T-helper 17 cell (primary cell): ENCODE results near the gene CD72. TPM values are rescaled to one million over a fixed set of nuclear protein-coding genes. Genes with fewer than 3 reads are reported as not detected.
A peak's percentile ranks its signal among the peaks of the same experiment; 100 is the strongest.
"Not testable (repeated sequence)": the region's sequence is repeated elsewhere in the genome, so short reads cannot be mapped to it uniquely, and the experiment has no call there.

ENCODE experiments used
- ATAC-seq: fragments of 150-1000 bp; cut with Tn5 transposase; 2 replicates; pipeline ENCODE4 v1.10.0; 2021; ENCODE audit warnings: mild to moderate bottlenecking, moderate library complexity
- DNase-seq, 3 donors: peaks; one replicate each; pipeline versions ENCODE4 v3.0.0 to v3.0.0-alpha.2; 2020 to 2021
- H3K9me3 ChIP-seq: one replicate; pipeline ENCODE4 v1.7.0; 2013; ENCODE audit warnings: low read length, mild to moderate bottlenecking; ENCODE audit not compliant: control insufficient read depth, poor library complexity, severe bottlenecking
- H3K27ac Mint-ChIP-seq: one replicate; pipeline ENCODE4 v1.8.0; 2022; ENCODE audit warnings: mild to moderate bottlenecking, moderate library complexity, mixed read lengths
- H3K27me3 Mint-ChIP-seq: one replicate; pipeline ENCODE4 v1.8.0; 2022; ENCODE audit warnings: mixed read lengths
- H3K36me3 Mint-ChIP-seq: one replicate; pipeline ENCODE4 v1.8.0; 2022; ENCODE audit warnings: low read depth, mixed read lengths
- H3K4me1 Mint-ChIP-seq: one replicate; pipeline ENCODE4 v1.8.0; 2022; ENCODE audit warnings: mild to moderate bottlenecking, mixed read lengths
- H3K4me3 Mint-ChIP-seq: one replicate; pipeline ENCODE4 v1.8.0; 2022; ENCODE audit warnings: mild to moderate bottlenecking, moderate library complexity, mixed read lengths
- total RNA-seq, 4 donors: library from RNA in 2 of 4; stranded (reverse) in 2 of 4; gene quantifications; one replicate each; pipeline ENCODE4 v1.2.3 and lab custom pipeline; 2022 to 2026

CD72 gene
- total RNA-seq, 2 donors from 2014 or later = 3.5 to 8.1 TPM

DNA sequence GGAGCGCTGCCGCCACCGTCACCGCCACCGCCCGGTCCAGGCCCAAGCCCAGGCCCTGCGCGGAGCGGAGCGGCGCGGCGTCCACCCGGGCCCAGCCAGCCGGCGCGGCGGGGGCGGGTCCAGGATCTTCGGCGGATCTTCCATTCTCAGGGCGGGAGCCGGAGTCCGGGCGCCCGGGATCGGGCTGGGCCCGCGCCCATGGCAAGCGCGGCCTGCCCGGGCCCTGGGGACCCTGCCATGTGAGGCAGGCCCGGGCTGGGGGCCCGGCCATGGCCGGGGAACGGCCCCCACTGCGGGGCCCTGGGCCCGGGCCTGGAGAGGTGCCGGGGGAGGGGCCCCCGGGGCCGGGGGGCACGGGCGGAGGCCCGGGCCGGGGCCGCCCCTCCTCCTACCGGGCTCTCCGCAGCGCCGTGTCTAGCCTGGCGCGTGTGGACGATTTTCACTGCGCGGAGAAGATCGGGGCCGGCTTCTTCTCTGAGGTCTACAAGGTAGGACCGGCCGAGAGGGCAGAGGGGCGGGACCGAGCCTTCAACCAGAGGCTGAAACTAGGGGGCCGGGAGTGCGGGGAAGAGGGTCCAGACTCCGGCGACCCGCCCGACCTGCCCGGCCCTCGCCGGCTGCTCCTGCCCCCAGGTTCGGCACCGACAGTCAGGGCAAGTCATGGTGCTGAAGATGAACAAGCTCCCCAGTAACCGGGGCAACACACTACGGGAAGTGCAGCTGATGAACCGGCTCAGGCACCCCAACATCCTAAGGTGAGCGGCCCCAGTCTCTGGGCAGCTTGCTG is 12.7 kb downstream of the CD72 start:
- H3K9me3 ChIP-seq = no peaks in the 10 kb centered on the region
- no peak for ATAC-seq
- peak overlapping the region; percentile 85 for H3K4me3 Mint-ChIP-seq
- no peaks in the 10 kb centered on the region for H3K27me3 Mint-ChIP-seq
- H3K4me1 Mint-ChIP-seq = peaks cover 31% of the 10 kb centered on the region
- no peak overlapping the region for H3K27ac Mint-ChIP-seq
- H3K36me3 Mint-ChIP-seq = peaks cover 5% of the 10 kb centered on the region
- peak in 2 of 3 donors; percentile 20 to 31 for DNase-seq

DNA sequence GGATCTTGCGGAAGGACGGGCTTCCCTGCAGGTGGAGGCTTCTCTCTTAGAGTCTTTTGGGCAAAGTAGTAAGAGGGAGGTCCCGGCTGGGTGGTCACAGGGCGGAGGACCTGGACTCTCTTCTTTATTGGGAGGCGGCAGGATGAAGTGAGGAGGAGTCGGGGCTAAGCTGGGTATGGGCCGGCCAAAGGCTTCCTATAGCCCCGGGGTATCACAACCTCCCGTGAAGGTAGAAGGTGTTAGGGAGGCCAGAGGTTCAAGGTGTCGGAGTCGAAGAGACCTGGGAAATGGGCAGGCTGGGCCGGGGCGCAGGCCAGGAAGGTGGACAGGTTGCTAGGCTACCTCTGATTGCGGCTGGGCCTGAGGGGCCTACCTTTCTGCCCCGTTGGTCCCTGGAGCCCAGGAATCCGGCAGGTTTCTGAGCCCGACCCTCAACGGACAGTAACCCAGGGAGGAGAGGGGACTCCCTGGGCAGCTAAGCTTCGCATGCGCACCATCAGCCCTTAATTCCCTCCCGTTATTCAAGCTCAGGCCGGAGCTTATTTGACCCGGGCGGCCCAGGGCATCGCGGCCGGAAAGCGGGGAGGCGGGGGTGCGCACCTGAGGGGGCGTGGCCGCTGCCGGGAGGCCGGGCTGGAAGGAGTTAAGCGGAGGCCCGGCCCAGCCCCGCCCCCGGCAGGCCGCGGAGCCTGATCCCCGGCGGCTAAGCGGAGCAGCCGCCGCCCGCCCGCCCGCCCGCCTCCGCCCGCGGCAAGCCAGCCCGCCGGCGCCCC is 13.4 kb downstream of the CD72 start, which contains the start of gene TESK1:
Gene TESK1, plus strand, starts transcription at position 685 of the 773 bp plus-strand sequence. CDS start 358 bp downstream, outside the sequence.
- DNase-seq (peak; percentile 74 to 85 (median 78)), ATAC-seq (peak; percentile 41)
- Mint-ChIP-seq H3K27me3 (no peaks in the 10 kb centered on the region), H3K36me3 (peaks cover 5% of the 10 kb centered on the region), H3K4me3 (peak within 1 kb of the TSS; percentile 100), H3K4me1 (peaks cover 30% of the 10 kb centered on the region), H3K27ac (peak within 1 kb of the TSS; percentile 99)
- no peaks in the 10 kb centered on the region for H3K9me3 ChIP-seq

DNA sequence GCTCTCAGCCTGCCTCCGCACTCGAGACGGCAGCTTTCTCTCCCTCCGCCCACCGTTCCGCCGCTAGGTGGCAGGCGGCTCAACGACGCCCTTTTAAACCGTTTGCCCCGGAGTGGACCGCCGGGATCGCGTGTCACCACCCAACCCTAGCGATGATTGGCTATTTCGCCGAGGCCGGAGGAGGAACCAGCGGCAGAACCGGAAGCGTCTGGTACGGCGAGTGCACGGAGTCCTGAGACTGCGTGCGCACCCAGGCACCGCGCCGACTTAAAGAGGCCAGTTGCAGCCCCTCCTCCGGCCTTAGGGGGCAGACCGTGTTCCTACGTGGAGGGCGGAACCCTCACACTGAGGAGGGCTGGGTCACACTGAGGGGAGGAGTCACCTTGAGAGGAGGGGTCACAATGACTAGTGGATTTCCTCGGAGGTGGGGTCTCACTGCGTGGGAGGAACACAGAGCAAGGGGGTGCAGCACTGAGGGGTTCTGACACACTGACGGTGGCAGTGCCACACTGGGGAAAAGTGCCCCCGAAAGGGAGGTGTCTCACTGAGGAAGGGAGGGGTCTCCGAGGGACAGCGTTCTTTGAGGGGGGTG is 14.1 kb downstream of the CD72 start:
- DNase-seq = peak; percentile 98 to 99 (median 99)
- peak; percentile 91 for ATAC-seq
- peak overlapping the region; percentile 99 for H3K27ac Mint-ChIP-seq
- no peaks in the 10 kb centered on the region for H3K27me3 Mint-ChIP-seq
- H3K4me1 Mint-ChIP-seq = peaks cover 30% of the 10 kb centered on the region
- peaks cover 5% of the 10 kb centered on the region for H3K36me3 Mint-ChIP-seq
- no peaks in the 10 kb centered on the region for H3K9me3 ChIP-seq
- H3K4me3 Mint-ChIP-seq = peak overlapping the region; percentile 100

DNA sequence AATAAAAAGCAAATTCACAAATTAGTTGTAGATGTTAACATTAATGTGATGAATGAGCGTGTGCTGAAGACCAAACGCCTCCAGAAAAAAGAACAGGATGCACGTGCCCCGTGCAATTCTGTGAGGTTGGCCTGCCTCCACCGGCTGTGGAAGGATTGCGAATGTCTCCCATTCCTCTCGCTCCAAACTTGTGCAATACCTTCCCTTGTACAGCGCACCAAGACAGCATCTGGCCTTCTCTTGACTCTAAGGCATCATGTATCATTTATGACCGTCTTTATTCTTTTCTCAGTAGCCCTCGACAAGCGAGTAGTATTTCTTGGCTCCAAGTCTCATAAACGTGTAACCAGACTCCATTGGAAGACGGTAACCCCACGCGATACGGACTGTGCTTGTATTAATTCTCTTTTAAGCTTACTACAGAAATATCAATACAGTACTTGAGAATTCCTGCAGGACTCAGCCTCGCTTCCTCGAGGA is 14.7 kb downstream of the CD72 start:
- Mint-ChIP-seq H3K4me3 (peak overlapping the region; percentile 100), H3K27ac (peak overlapping the region; percentile 99), H3K36me3 (peaks cover 5% of the 10 kb centered on the region), H3K4me1 (peaks cover 30% of the 10 kb centered on the region), H3K27me3 (no peaks in the 10 kb centered on the region)
- ATAC-seq = no peak
- DNase-seq = no peak
- no peaks in the 10 kb centered on the region for H3K9me3 ChIP-seq

DNA sequence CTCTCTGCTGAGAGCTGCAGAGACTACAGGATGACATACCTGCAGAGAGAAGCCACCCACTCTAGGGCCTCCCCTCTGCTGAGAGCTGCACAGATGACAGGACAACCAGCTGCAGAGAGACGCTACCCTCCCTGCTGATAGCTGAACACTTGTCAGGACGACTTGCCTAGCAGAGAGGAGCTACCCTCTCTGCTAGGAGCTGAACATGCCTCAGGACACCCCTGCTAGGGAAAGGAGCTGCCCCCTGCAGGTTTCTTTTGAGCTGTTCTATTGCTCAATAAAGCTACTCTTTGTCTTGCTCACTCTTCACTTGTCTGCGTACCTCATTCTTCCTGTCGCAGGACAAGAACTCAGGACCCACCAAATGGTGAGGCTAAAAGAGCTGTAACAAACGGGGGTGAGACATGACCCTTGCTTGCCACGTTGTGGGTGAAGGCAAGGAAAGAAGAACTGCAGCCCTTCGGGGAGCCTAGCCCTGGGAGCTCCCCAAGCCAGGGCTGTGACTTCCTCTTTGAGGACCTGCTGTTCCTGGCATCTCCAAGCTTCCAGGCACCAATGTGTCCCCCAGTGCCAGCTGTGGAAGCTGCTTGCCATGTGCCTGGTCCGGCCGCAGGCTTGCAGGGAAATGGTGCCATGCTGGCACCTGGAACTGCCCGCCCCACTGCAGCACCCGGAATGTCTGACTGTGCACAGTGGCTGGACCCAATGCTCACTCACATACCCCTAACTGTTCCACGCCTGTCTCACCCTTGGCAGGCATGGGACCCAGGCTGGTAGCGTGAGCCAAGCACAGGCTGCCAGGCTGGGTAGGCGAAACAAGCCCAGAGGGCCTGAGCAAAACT is 18.2 kb downstream of the CD72 start:
- H3K4me1 Mint-ChIP-seq = peaks cover 18% of the 10 kb centered on the region
- no peak overlapping the region for H3K27ac Mint-ChIP-seq
- DNase-seq = no peak
- no peaks in the 10 kb centered on the region for H3K27me3 Mint-ChIP-seq
- ATAC-seq = no peak
- H3K36me3 Mint-ChIP-seq = peaks cover 9% of the 10 kb centered on the region
- no peak overlapping the region for H3K4me3 Mint-ChIP-seq
- H3K9me3 ChIP-seq = no peaks in the 10 kb centered on the region

DNA sequence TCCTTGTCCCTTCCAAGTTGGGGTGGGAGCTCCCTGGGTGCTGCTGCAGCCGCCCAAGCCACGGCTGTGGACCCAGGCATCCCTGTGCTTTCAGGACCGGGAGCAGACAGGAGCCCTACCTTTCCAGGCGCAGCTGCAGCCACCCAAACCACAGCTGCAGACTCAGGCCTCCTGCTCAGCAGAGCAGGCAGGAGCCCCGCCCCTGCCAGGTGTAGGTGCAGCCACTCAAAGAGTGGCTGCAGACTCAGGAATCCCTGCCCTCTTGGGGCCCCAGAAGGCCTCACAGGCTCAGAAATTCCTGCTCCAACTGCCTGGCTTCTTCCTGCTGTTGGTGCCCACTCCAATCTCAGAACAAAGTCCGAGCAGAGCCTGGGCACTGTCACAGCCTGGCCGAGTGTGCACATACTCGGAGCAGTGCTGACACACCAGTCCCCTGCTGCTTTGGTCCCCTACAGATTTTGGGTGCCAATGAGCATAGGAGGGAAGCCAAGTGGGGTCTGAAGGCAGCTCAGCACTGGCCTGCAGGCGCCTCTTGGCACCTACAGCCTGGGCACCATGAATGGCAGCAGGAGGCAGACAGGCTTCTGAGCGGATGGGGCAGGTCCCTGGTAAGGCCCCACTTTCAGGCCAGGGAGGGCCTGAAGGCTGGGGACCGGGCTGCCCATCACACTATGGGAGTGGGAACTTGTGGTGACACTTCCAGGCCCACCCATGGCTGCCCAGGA is 19.2 kb downstream of the CD72 start:
- Mint-ChIP-seq H3K36me3 (peaks cover 6% of the 10 kb centered on the region), H3K27ac (no peak overlapping the region), H3K27me3 (no peaks in the 10 kb centered on the region), H3K4me1 (peaks cover 12% of the 10 kb centered on the region), H3K4me3 (no peak overlapping the region)
- ATAC-seq = no peak
- DNase-seq = no peak
- H3K9me3 ChIP-seq = no peaks in the 10 kb centered on the region

DNA sequence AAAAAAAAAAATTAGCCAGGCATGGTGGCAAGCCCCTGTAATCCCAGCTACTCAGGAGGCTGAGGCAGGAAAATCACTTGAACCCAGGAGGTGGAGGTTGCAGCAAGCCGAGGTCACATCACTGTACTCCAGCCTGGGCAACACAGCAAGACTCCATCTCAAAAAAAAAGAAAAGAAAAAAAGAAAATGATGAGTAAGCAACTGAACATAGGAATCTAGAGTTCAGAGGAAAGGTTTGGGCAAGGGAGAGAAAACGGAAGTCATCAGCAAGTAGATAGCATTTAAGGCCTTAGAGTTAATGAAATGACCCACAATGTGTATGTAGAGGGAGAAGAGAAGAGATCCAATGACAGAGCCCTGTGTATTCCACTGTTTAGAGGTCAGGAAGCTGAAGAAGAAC is 21.3 kb downstream of the CD72 start:
- H3K36me3 Mint-ChIP-seq, H3K27ac Mint-ChIP-seq, H3K27me3 Mint-ChIP-seq: not testable (repeated sequence)

DNA sequence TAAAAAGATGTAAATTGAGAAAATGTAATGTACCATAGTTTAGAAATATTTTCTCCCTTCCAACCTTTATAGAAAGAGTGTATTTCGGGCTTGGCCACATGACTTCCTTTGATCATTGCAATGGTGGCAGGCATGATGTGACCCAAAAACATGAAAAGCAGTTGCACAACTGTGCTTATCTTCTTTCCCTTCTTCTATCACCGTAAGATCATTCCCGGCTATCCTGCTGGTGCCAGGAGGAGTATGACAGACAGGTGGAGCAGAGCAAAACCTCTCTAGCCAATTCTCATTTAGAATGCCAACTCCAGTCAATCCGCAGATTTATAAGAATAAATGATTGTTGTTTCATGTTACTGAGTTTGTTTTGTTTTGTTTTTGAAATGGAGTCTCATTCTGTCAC is 23.7 kb downstream of the CD72 start:
- H3K36me3 Mint-ChIP-seq = peaks cover 9% of the 10 kb centered on the region
- H3K9me3 ChIP-seq = peaks cover 3% of the 10 kb centered on the region
- DNase-seq (no peak), ATAC-seq (no peak)
- no peak overlapping the region for H3K27ac Mint-ChIP-seq
- H3K4me1 Mint-ChIP-seq = peaks cover 3% of the 10 kb centered on the region
- no peak overlapping the region for H3K4me3 Mint-ChIP-seq
- H3K27me3 Mint-ChIP-seq = no peaks in the 10 kb centered on the region

More for the DNA sequence above, 21.3 kb downstream of the CD72 start:
- not testable (repeated sequence) for H3K4me1 Mint-ChIP-seq, ATAC-seq, H3K9me3 ChIP-seq, H3K4me3 Mint-ChIP-seq, DNase-seq

DNA sequence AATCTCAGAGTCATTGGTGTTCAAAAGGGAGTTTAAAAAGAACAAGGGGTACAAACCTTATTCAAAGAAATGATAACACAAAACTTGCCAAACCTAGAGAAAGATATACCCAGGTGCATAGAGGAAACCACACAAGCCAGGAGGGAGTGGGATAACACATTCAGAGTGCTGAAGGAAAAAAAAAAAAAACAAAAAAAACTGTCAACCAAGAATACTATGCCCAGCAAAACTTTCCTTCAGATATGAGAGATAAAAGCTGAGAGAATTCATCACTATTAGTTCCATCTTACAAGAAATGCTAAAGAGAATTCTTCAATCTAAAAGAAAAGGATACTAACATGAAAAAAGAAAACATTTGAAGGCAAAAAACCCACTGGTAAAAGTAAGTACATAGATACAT is 24.6 kb downstream of the CD72 start:
- Mint-ChIP-seq H3K36me3 (peaks cover 11% of the 10 kb centered on the region), H3K4me1 (peaks cover 6% of the 10 kb centered on the region), H3K27me3 (no peaks in the 10 kb centered on the region), H3K27ac (no peak overlapping the region), H3K4me3 (no peak overlapping the region)
- DNase-seq (no peak), ATAC-seq (no peak)
- H3K9me3 ChIP-seq = peaks cover 3% of the 10 kb centered on the region

DNA sequence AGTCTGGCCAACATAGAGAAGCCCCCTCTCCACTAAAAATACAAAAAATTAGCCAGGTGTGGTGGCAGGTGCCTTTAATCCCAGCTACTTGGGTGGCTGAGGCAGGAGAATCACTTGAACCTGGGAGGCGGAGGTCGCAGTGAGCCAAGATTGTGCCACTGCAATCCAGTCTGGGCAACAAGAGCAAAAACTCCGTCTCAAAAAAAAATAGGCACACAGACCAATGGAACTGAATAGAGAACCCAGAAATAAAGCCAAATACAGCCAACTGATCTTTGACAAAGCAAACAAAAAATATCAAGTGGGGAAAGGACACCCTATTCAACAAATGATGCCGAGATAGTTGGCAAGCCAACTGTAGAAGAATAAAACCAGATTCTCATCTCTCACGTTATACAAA is 29.7 kb downstream of the CD72 start:
- not testable (repeated sequence) for H3K4me1 Mint-ChIP-seq, H3K36me3 Mint-ChIP-seq, H3K9me3 ChIP-seq, H3K27ac Mint-ChIP-seq, H3K4me3 Mint-ChIP-seq, H3K27me3 Mint-ChIP-seq, ATAC-seq, DNase-seq

DNA sequence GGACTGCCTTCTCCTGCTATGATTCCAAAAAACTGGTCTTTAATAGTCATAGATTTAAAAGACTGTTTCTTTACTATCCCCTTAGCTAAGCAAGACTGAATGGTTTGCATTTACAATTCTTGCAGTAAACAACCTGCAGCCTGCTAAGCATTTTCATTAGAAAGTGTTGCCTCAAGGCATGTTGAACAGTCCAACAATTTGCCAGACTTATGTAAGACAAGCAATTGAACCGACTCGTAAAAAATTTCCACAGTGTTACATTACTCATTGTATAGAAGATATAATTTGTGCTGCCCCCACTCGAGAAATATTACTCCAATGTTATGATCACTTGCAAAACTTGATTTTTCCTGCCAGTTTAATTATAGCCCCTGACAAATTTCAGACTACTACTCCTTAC is 33.5 kb downstream of the CD72 start:
- H3K36me3 Mint-ChIP-seq, H3K27me3 Mint-ChIP-seq, H3K4me3 Mint-ChIP-seq, H3K9me3 ChIP-seq, ATAC-seq, H3K27ac Mint-ChIP-seq, H3K4me1 Mint-ChIP-seq, DNase-seq: not testable (repeated sequence)

DNA sequence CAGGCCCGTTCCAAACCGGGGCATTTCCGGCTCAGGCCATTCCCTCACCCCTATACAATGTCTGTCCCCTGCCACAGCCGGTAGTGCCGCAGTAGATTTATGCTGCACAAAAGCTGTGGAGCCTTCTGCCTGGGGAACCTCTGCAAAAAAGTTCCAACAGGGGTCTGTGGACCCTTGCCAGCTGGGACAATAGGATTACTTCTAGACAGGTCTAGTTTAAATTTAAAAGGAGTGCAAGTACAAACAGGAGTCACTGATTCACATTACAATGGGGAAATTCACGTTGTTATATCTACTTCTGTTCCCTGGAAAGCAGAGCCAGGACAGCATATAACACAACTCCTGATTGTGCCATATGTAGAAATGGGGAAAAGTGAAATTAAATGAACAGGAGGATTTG is 34.7 kb downstream of the CD72 start:
- not testable (repeated sequence) for H3K4me1 Mint-ChIP-seq, H3K27ac Mint-ChIP-seq, H3K36me3 Mint-ChIP-seq, H3K27me3 Mint-ChIP-seq, H3K4me3 Mint-ChIP-seq, DNase-seq, ATAC-seq, H3K9me3 ChIP-seq
